A673 (cell line): ENCODE results near the gene PAPSS2. TPM values are rescaled to one million over a fixed set of nuclear protein-coding genes. Genes with fewer than 3 reads are reported as not detected.

Experiments
- BruUV-seq: library from RNA; stranded (reverse); fragments of 400-500 nt; replicated peaks from 2 replicates; lab custom pipeline; 2021; lab: Mats Ljungman, UMichigan
- CTCF ChIA-PET: fragments of 300-600 bp; sonication (Branson Sonifier 250); formaldehyde crosslinking; loops from one replicate; lab custom pipeline; 2022; ENCODE audit warnings: antibody characterized with exemption; lab: Charles Lee
- POLR2A ChIA-PET: fragments of 300-600 bp; sonication (Branson Sonifier 250); formaldehyde crosslinking; loops from one replicate; lab custom pipeline; 2022; ENCODE audit warnings: antibody characterized with exemption; ENCODE audit not compliant: low non-redundant PET; lab: Charles Lee
- DNase-seq: peaks from one replicate; pipeline ENCODE4 v3.0.0-alpha.2; 2015; ENCODE audit warnings: low spot score
- H3K27ac ChIP-seq: fragments of 200-600 bp; sonication (generic); 2 replicates; pipeline ENCODE4 v1.5.1; 2016; ENCODE audit warnings: mixed run types, low read depth, mild to moderate bottlenecking, mixed read lengths, antibody characterized with exemption, low read length; ENCODE audit not compliant: poor library complexity, severe bottlenecking
- H3K27me3 ChIP-seq: fragments of 200-600 bp; sonication (generic); replicated peaks from 2 replicates; pipeline ENCODE4 v1.6.1; 2017; ENCODE audit warnings: mixed run types, low read depth, mild to moderate bottlenecking, mixed read lengths, antibody characterized with exemption, low read length; ENCODE audit not compliant: insufficient read depth, poor library complexity
- H3K36me3 ChIP-seq: fragments of 200-600 bp; sonication (generic); 2 replicates; pipeline ENCODE4 v1.6.1; 2016; ENCODE audit warnings: mixed run types, mild to moderate bottlenecking, mixed read lengths, antibody characterized with exemption, low read length; ENCODE audit not compliant: insufficient read depth, poor library complexity, severe bottlenecking
- H3K4me1 ChIP-seq: fragments of 200-600 bp; sonication (generic); 2 replicates; pipeline ENCODE4 v1.6.1; 2017; ENCODE audit warnings: mixed run types, mild to moderate bottlenecking, mixed read lengths, antibody characterized with exemption, low read length; ENCODE audit not compliant: insufficient read depth, poor library complexity, severe bottlenecking
- H3K4me3 ChIP-seq: fragments of 200-600 bp; sonication (generic); 2 replicates; pipeline ENCODE4 v1.5.1; 2016; ENCODE audit warnings: low read depth, mixed run types, mild to moderate bottlenecking, mixed read lengths, low read length; ENCODE audit not compliant: poor library complexity, severe bottlenecking
- H3K9me3 ChIP-seq: fragments of 200-600 bp; sonication (generic); 2 replicates; pipeline ENCODE4 v1.6.1; 2016; ENCODE audit warnings: mixed run types, low read depth, mild to moderate bottlenecking, mixed read lengths, antibody characterized with exemption, low read length; ENCODE audit not compliant: poor library complexity, severe bottlenecking
- EZH2 ChIP-seq: fragments of 200-600 bp; sonication (generic); IDR thresholded peaks from 2 replicates; pipeline ENCODE4 v1.6.1; 2017; ENCODE audit warnings: borderline replicate concordance, low read depth, mild to moderate bottlenecking, mixed read lengths, antibody characterized with exemption, low read length; ENCODE audit not compliant: poor library complexity, severe bottlenecking
- intact Hi-C: fragments of 100-400 bp; cut with micrococcal nuclease; formaldehyde crosslinking; loops from one replicate; pipeline ENCODE4 v1.10.0; 2022; ENCODE audit not compliant: unreplicated experiment
- total RNA-seq: library from RNA; stranded (reverse); gene quantifications from 2 replicates; pipeline ENCODE4 v1.2.3, GENCODE V29; 2021
- TF ChIP-seq, protein P1 (sequence below): fragments of 300-800, 200-600 bp; sonication (generic); conservative IDR thresholded peaks from 2 replicates; pipeline ENCODE4 v1.5.1; 2017; ENCODE audit warnings: low read depth, mild to moderate bottlenecking, antibody characterized with exemption, low read length, moderate library complexity, mixed read lengths

Gene PAPSS2
- total RNA-seq, 1 experiment from 2014 or later, result 14.0 TPM

DNA sequence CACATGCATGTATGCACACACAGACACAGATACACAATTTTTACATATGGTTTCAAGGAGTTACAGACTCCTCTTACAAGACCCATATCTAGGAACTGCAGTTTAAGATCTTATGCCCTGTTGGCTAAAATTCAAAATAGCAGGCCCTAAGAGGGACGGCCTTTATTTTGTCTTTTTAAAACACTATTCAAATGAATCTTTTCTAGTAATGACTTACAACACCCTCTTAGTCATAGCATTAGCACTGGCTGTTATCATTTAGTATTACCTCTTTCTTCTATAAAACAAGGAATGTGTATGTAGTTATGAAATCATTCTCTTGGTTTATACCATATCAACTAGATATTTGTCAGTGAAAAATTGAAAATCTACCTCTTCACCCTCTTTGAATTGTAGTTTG lies 15.3 kb downstream of the PAPSS2 start:
- H3K4me3 ChIP-seq, result no peak overlapping the region
- no peaks in the 10 kb centered on the region for H3K4me1 ChIP-seq
- TF ChIP-seq EZH2, result no peak
- TF ChIP-seq, protein P1, sequence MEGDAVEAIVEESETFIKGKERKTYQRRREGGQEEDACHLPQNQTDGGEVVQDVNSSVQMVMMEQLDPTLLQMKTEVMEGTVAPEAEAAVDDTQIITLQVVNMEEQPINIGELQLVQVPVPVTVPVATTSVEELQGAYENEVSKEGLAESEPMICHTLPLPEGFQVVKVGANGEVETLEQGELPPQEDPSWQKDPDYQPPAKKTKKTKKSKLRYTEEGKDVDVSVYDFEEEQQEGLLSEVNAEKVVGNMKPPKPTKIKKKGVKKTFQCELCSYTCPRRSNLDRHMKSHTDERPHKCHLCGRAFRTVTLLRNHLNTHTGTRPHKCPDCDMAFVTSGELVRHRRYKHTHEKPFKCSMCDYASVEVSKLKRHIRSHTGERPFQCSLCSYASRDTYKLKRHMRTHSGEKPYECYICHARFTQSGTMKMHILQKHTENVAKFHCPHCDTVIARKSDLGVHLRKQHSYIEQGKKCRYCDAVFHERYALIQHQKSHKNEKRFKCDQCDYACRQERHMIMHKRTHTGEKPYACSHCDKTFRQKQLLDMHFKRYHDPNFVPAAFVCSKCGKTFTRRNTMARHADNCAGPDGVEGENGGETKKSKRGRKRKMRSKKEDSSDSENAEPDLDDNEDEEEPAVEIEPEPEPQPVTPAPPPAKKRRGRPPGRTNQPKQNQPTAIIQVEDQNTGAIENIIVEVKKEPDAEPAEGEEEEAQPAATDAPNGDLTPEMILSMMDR, result no peak
- intact Hi-C loops, result no loop called here
- no peak for DNase-seq
- H3K36me3 ChIP-seq, result no peaks in the 10 kb centered on the region
- no peaks in the 10 kb centered on the region for H3K9me3 ChIP-seq
- ChIA-PET CTCF (no interaction called here), POLR2A (no interaction called here)
- no peaks in the 10 kb centered on the region for H3K27me3 ChIP-seq
- no TSS peak for BruUV-seq
- no peak overlapping the region for H3K27ac ChIP-seq

DNA sequence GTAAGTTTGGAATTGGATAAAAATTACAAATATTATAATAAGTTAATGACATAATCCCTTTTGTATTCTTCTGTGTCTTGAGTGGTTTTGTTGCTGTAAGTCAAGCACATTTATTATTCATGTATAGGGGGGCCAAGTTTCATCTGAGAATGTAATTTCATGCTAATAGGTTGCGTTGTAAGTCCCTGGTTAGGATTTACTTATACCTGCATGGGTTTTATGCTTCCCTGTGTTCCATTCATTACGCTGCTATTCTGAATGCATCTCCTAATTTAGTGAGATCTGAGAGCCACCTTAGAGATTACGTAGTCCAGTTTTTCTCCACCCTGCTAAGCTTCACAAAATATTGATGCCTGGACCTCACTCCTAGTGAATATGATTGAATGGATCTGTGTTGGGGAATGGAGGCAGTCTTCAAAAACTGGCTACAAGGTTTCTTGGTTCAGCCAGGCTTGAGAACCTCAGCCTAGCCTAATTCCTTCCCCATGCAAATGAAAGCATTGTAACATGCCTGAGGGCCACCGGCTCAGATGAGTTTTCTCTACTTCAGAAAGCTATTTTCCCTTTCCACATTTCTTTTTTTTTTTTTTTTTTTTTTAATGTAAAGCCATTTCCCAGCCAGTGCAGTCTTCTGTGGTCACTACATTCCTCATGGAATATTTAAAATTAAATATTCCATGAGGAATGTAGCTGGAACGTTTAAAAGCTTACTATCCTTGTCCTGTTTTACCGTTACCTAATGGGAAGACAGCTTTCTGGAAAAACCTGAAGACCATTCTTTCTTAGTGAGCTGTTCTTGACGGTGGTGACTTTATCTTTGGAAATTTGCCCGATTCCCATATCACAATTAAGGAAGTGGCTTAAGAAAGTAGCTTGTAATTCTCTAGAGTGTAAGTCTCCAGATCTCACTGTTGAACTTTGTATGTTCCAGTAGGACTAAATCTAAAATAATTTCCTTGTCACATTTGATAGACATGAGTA lies 16.0 kb downstream of the PAPSS2 start:
- Histone ChIP-seq H3K9me3 (no peaks in the 10 kb centered on the region), H3K36me3 (no peaks in the 10 kb centered on the region), H3K27me3 (no peaks in the 10 kb centered on the region), H3K4me3 (no peak overlapping the region), H3K27ac (no peak overlapping the region), H3K4me1 (no peaks in the 10 kb centered on the region)
- DNase-seq, result peak; percentile 10
- ChIA-PET CTCF (interaction anchor here (0.5 to 0.7 kb wide), 2 partner anchors 24 to 285 kb away, joined by 4 to 6 read pairs; no protein-coding TSS in a partner anchor), POLR2A (interaction anchor here (0.6 kb wide), 1 partner anchor 1377 kb away, joined by 5 read pairs; no protein-coding TSS in a partner anchor)
- BruUV-seq, result no TSS peak
- intact Hi-C loops, result no loop called here
- TF ChIP-seq, protein P1, result no peak
- no peak for TF ChIP-seq EZH2

DNA sequence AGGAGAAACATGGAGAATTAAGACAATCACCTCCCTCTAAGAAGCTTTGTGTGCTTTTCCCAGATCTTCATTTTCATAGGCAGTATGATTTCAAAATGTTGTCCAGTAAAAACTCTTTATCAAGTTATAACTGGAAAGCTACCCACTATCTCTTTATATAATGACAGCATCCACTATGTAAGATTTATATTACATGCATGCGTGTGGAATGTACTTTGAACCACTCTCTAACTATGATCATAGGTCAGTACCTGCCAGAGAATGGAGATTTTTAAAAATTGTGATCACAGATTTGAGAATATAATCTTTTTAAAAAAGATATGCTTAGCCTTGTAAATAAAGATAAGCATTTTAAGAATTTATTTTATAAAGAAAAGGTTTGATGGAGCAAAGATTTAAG lies 17.9 kb downstream of the PAPSS2 start:
- no peaks in the 10 kb centered on the region for H3K9me3 ChIP-seq
- no peaks in the 10 kb centered on the region for H3K27me3 ChIP-seq
- BruUV-seq, result no TSS peak
- ChIA-PET CTCF (no interaction called here), POLR2A (no interaction called here)
- H3K4me3 ChIP-seq, result no peak overlapping the region
- no peaks in the 10 kb centered on the region for H3K36me3 ChIP-seq
- TF ChIP-seq EZH2, result no peak
- TF ChIP-seq, protein P1, result no peak
- intact Hi-C loops, result no loop called here
- H3K27ac ChIP-seq, result no peak overlapping the region
- H3K4me1 ChIP-seq, result no peaks in the 10 kb centered on the region
- no peak for DNase-seq
